ENCODE data around the gene PRAF2.

DNA sequence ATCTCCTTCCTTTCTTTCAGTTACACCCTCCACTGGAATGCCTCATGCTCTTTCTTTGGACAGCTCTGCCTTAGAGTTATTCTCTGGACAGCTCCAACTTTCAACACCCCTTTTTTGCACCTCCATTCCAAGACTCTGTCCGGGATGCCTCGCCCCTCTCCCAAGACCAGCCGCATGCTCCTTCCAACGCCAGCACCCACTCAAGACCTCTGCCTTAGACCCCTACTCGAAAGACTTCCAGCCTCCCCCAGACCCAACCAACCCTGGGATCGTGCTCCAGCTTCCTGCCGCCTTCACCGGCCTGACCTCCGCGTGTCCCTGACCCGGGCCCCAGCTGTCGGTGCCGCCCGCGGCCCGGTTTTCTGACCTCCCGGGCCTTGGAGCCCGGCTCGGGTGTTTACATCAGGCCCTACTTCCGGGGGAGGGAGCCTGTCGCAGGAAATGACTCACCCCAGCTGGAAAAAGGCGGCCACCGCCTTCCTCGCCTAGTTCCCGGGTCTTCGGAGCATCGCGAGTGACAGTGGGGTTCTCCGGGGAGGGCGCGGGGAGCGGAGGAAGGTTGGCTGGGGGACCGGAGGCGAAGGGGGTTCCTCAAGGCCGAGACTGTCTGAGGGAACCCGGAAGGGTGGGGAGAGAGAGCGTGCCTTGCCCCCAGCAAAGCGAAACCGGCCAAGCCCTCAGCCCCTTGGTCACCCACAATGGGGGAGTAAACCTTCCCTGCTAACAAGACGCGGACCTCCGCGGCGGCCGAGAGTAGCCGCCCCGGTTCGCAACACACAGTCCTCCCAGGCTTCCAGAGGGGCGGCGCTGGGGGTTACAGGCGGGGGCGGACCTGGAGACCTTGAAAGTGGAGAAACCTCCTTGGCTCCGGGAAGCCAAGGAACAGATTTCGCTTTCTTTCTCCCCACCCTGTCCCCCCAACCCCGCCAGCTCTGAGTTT is 6.0 kb upstream of the PRAF2 start, which contains the start of gene WDR45:
- TF ChIP-seq EZH2phosphoT487 (IDR thresholded peaks at IDR 0.05; ENCODE audit: low read depth, severe bottlenecking, unreplicated experiment) (no peak), EZH2 (IDR thresholded peaks at IDR 0.05; ENCODE audit: borderline replicate concordance) (no peak)
- TF ChIP-seq, protein P1, sequence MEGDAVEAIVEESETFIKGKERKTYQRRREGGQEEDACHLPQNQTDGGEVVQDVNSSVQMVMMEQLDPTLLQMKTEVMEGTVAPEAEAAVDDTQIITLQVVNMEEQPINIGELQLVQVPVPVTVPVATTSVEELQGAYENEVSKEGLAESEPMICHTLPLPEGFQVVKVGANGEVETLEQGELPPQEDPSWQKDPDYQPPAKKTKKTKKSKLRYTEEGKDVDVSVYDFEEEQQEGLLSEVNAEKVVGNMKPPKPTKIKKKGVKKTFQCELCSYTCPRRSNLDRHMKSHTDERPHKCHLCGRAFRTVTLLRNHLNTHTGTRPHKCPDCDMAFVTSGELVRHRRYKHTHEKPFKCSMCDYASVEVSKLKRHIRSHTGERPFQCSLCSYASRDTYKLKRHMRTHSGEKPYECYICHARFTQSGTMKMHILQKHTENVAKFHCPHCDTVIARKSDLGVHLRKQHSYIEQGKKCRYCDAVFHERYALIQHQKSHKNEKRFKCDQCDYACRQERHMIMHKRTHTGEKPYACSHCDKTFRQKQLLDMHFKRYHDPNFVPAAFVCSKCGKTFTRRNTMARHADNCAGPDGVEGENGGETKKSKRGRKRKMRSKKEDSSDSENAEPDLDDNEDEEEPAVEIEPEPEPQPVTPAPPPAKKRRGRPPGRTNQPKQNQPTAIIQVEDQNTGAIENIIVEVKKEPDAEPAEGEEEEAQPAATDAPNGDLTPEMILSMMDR (IDR thresholded peaks at IDR 0.05; ENCODE audit: poor library complexity): no peak
